HepG2 (cell line): Measurements from ENCODE around the gene MPZ. TPM values are rescaled to one million over a fixed set of nuclear protein-coding genes. Genes with fewer than 3 reads are reported as not detected.
A peak's percentile ranks its signal among the peaks of the same experiment; 100 is the strongest.

Experiments
- ASH2L ChIP-seq: fragments of 300-600, 200-600 bp; sonication (generic); IDR thresholded peaks from 2 replicates; pipeline ENCODE4 v1.7.0; 2017; ENCODE audit warnings: low read depth, mild to moderate bottlenecking, moderate library complexity, mixed read lengths, low read length; ENCODE audit not compliant: insufficient read length
- CENPX ChIP-seq: sonication (generic); formaldehyde crosslinking; IDR thresholded peaks from 2 replicates; pipeline ENCODE4 v1.9.0; 2021; ENCODE audit warnings: mild to moderate bottlenecking, missing genetic modification reagents, moderate library complexity
- HOXA9 ChIP-seq: sonication (generic); formaldehyde crosslinking; IDR thresholded peaks from 2 replicates; pipeline ENCODE4 v1.8.1; 2022; ENCODE audit warnings: missing genetic modification reagents, mild to moderate bottlenecking, moderate library complexity, borderline replicate concordance
- MXD4 ChIP-seq: IDR thresholded peaks from 2 replicates; pipeline ENCODE4 v1.6.1; 2016; ENCODE audit warnings: mild to moderate bottlenecking, missing biosample characterization, missing genetic modification reagents
- MYNN ChIP-seq: sonication (generic); formaldehyde crosslinking; IDR thresholded peaks from 2 replicates; pipeline ENCODE4 v1.4.0; 2020; ENCODE audit warnings: mild to moderate bottlenecking, low read depth, missing genetic modification reagents
- NFYB ChIP-seq: sonication (generic); formaldehyde crosslinking; IDR thresholded peaks from 2 replicates; pipeline ENCODE4 v1.4.0; 2020; ENCODE audit warnings: missing genetic modification reagents
- TBL1XR1 ChIP-seq: fragments of 150-350 bp; IDR thresholded peaks from 2 replicates; pipeline ENCODE4 v1.6.1; 2014; ENCODE audit warnings: borderline replicate concordance, low read length; ENCODE audit not compliant: partially characterized antibody
- TRIM24 ChIP-seq: sonication (generic); formaldehyde crosslinking; IDR thresholded peaks from 2 replicates; pipeline ENCODE4 v1.8.0; 2022; ENCODE audit warnings: mild to moderate bottlenecking, missing genetic modification reagents
- TSC22D2 ChIP-seq: sonication (generic); formaldehyde crosslinking; IDR thresholded peaks from 2 replicates; pipeline ENCODE4 v1.5.1; 2020; ENCODE audit warnings: missing genetic modification reagents, mild to moderate bottlenecking, borderline replicate concordance
- ZBTB7A ChIP-seq: sonication (generic); formaldehyde crosslinking; IDR thresholded peaks from 2 replicates; pipeline ENCODE4 v1.8.0; 2022; ENCODE audit warnings: mild to moderate bottlenecking, missing genetic modification reagents
- ZNF24 ChIP-seq: fragments of 450-650 bp; IDR thresholded peaks from 2 replicates; pipeline ENCODE4 v1.6.1; 2017; ENCODE audit warnings: antibody characterized with exemption, mild to moderate bottlenecking
- ZNF354B ChIP-seq: sonication (generic); formaldehyde crosslinking; IDR thresholded peaks from 2 replicates; pipeline ENCODE4 v1.8.0; 2022; ENCODE audit warnings: mild to moderate bottlenecking, missing genetic modification reagents
- ZNF562 ChIP-seq: sonication (generic); formaldehyde crosslinking; IDR thresholded peaks from 2 replicates; pipeline ENCODE4 v1.8.0; 2022; ENCODE audit warnings: missing genetic modification reagents, borderline replicate concordance
- ZNF569 ChIP-seq: sonication (generic); formaldehyde crosslinking; IDR thresholded peaks from 2 replicates; pipeline ENCODE4 v1.5.0; 2020; ENCODE audit warnings: mild to moderate bottlenecking, missing genetic modification reagents, moderate library complexity, borderline replicate concordance
- polyA plus RNA-seq, 8 experiments: library from polyadenylated mRNA; depleted of rRNA in 3 of 8; stranded (reverse) in 7 of 8; unstranded in 1 of 8; fragments of >200 nt; fragmentation: Illumina TruSeq in 4 of 8; extraction: Trizol in 4 of 8; gene quantifications; 2 replicates each; pipeline versions ENCODE4 v1.2.1 to v1.2.3, GENCODE V29; 2011 to 2016; ENCODE audit warnings: low read depth in 4 of 8, missing spikeins in 1 of 8, mixed read lengths in 1 of 8; ENCODE audit not compliant: insufficient read depth in 1 of 8
- total RNA-seq, 5 experiments: library from RNA; depleted of rRNA; stranded (reverse); fragments of >200 nt; fragmentation: Illumina TruSeq; extraction: Trizol; gene quantifications; 2 replicates each; pipeline ENCODE4 v1.2.3, GENCODE V29; 2016; ENCODE audit warnings: low read depth in 1 of 5
- TF ChIP-seq, protein P1 (sequence below): IDR thresholded peaks from 2 replicates; pipeline ENCODE4 v1.6.1; 2016; ENCODE audit warnings: missing compliant biosample characterization, missing genetic modification reagents, borderline replicate concordance
- TF ChIP-seq, protein P2 (sequence below): sonication (generic); formaldehyde crosslinking; IDR thresholded peaks from 2 replicates; pipeline ENCODE4 v1.4.0; 2020; ENCODE audit warnings: missing genetic modification reagents
- TF ChIP-seq, protein P3 (sequence below): sonication (generic); formaldehyde crosslinking; IDR thresholded peaks from 2 replicates; pipeline ENCODE4 v1.8.0; 2022; ENCODE audit warnings: low read depth, missing genetic modification reagents
- TF ChIP-seq, protein P4 (sequence below): sonication (generic); formaldehyde crosslinking; IDR thresholded peaks from 2 replicates; pipeline ENCODE4 v1.5.0; 2020; ENCODE audit warnings: mild to moderate bottlenecking, missing genetic modification reagents, moderate library complexity
- TF ChIP-seq, protein P5 (sequence below): sonication (generic); formaldehyde crosslinking; IDR thresholded peaks from 2 replicates; pipeline ENCODE4 v1.4.0; 2020; ENCODE audit warnings: mild to moderate bottlenecking, missing genetic modification reagents

Gene MPZ
- total and polyA plus RNA-seq, 2 of the 13 experiments (the other 11 are each of a cell fraction or from before 2014, with no cell fraction given) = 18.3 to 24.6 TPM

DNA sequence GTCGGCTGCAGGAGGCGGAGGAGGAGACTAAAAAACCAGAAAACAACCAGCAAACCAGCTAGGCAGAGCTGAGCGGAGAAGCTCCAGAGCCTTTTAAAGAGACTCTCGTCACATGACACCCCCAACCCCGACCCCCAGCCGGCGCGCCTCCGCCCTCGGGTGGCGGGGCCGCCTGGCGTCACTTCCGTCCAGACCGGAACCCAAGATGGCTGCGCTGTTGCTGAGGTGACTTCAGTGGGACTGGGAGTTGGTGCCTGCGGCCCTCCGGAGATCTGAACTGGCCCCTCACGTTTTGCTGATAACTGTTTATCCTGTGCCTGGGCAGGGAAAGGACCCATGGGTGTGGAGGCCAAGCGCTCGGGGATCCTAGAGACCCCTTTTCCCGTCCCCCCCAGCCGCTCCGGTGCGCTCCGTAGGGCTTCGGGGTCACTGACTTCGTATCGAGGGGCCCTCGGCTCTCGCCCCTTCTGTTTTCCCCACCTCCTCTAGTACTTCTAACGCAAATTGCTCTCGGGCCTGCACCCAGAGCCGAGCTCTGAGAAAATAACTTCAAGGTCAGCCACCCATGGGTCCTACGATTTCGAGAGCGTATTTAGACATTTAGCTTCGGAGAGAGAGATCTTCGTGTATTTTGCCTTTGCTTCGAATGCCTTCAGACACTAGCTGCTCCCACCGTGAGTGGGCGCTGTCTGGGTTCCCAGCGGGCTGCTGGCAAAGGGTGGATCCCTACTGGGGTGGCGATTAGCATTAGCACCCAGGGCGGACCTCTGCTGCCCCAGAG, 4.6 kb upstream of the MPZ start, which contains the start of gene SDHC (continued):
- no peak; the same call in 1 of the 2 replicates for TF ChIP-seq MYNN
- no peak for TF ChIP-seq ZBTB7A (CRISPR knock-in tag)
- no peak for TF ChIP-seq TRIM24 (CRISPR knock-in tag)
- no peak for TF ChIP-seq ZNF354B (CRISPR knock-in tag)
- TF ChIP-seq, protein P1, sequence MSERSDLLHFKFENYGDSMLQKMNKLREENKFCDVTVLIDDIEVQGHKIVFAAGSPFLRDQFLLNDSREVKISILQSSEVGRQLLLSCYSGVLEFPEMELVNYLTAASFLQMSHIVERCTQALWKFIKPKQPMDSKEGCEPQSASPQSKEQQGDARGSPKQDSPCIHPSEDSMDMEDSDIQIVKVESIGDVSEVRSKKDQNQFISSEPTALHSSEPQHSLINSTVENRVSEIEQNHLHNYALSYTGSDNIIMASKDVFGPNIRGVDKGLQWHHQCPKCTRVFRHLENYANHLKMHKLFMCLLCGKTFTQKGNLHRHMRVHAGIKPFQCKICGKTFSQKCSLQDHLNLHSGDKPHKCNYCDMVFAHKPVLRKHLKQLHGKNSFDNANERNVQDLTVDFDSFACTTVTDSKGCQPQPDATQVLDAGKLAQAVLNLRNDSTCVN = peak; percentile 97
- TF ChIP-seq NFYB (CRISPR knock-in tag) = peak; percentile 24; the same call in 1 of the 2 replicates
- no peak for TF ChIP-seq ZNF562 (CRISPR knock-in tag)
- peak; percentile 10 for TF ChIP-seq TBL1XR1
- TF ChIP-seq, protein P2, sequence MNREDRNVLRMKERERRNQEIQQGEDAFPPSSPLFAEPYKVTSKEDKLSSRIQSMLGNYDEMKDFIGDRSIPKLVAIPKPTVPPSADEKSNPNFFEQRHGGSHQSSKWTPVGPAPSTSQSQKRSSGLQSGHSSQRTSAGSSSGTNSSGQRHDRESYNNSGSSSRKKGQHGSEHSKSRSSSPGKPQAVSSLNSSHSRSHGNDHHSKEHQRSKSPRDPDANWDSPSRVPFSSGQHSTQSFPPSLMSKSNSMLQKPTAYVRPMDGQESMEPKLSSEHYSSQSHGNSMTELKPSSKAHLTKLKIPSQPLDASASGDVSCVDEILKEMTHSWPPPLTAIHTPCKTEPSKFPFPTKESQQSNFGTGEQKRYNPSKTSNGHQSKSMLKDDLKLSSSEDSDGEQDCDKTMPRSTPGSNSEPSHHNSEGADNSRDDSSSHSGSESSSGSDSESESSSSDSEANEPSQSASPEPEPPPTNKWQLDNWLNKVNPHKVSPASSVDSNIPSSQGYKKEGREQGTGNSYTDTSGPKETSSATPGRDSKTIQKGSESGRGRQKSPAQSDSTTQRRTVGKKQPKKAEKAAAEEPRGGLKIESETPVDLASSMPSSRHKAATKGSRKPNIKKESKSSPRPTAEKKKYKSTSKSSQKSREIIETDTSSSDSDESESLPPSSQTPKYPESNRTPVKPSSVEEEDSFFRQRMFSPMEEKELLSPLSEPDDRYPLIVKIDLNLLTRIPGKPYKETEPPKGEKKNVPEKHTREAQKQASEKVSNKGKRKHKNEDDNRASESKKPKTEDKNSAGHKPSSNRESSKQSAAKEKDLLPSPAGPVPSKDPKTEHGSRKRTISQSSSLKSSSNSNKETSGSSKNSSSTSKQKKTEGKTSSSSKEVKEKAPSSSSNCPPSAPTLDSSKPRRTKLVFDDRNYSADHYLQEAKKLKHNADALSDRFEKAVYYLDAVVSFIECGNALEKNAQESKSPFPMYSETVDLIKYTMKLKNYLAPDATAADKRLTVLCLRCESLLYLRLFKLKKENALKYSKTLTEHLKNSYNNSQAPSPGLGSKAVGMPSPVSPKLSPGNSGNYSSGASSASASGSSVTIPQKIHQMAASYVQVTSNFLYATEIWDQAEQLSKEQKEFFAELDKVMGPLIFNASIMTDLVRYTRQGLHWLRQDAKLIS (CRISPR knock-in tag) = no peak
- TF ChIP-seq CENPX (CRISPR knock-in tag) = no peak
- TF ChIP-seq TSC22D2 (CRISPR knock-in tag) = no peak
- TF ChIP-seq MXD4 (CRISPR knock-in tag) = no peak; the same call in 1 of the 2 replicates
- TF ChIP-seq, protein P3, sequence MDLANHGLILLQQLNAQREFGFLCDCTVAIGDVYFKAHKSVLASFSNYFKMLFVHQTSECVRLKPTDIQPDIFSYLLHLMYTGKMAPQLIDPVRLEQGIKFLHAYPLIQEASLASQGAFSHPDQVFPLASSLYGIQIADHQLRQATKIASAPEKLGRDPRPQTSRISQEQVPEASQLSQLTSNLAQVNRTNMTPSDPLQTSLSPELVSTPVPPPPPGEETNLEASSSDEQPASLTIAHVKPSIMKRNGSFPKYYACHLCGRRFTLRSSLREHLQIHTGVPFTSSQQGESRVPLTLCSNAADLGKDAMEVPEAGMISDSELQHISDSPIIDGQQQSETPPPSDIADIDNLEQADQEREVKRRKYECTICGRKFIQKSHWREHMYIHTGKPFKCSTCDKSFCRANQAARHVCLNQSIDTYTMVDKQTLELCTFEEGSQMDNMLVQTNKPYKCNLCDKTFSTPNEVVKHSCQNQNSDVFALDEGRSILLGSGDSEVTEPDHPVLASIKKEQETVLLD = no peak
- TF ChIP-seq, protein P4, sequence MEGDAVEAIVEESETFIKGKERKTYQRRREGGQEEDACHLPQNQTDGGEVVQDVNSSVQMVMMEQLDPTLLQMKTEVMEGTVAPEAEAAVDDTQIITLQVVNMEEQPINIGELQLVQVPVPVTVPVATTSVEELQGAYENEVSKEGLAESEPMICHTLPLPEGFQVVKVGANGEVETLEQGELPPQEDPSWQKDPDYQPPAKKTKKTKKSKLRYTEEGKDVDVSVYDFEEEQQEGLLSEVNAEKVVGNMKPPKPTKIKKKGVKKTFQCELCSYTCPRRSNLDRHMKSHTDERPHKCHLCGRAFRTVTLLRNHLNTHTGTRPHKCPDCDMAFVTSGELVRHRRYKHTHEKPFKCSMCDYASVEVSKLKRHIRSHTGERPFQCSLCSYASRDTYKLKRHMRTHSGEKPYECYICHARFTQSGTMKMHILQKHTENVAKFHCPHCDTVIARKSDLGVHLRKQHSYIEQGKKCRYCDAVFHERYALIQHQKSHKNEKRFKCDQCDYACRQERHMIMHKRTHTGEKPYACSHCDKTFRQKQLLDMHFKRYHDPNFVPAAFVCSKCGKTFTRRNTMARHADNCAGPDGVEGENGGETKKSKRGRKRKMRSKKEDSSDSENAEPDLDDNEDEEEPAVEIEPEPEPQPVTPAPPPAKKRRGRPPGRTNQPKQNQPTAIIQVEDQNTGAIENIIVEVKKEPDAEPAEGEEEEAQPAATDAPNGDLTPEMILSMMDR = peak; percentile 73
- TF ChIP-seq, protein P5, sequence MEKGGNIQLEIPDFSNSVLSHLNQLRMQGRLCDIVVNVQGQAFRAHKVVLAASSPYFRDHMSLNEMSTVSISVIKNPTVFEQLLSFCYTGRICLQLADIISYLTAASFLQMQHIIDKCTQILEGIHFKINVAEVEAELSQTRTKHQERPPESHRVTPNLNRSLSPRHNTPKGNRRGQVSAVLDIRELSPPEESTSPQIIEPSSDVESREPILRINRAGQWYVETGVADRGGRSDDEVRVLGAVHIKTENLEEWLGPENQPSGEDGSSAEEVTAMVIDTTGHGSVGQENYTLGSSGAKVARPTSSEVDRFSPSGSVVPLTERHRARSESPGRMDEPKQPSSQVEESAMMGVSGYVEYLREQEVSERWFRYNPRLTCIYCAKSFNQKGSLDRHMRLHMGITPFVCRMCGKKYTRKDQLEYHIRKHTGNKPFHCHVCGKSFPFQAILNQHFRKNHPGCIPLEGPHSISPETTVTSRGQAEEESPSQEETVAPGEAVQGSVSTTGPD (CRISPR knock-in tag) = peak; percentile 53; the same call in 1 of the 2 replicates
- no peak for TF ChIP-seq HOXA9
- TF ChIP-seq ZNF24 = no peak
- TF ChIP-seq ASH2L = peak; percentile 89
- no peak for TF ChIP-seq ZNF569 (CRISPR knock-in tag)
